Astrocyte (in vitro differentiated cells and primary cell): ENCODE results near the gene PIK3R4.

Experiments used
- EZH2 ChIP-seq: IDR thresholded peaks from 2 replicates; pipeline ENCODE4 v1.6.1; 2012; ENCODE audit warnings: mild to moderate bottlenecking, low read length, inconsistent platforms; ENCODE audit not compliant: insufficient read depth
- TF ChIP-seq, protein P1 (sequence below): IDR thresholded peaks from 2 replicates; pipeline ENCODE4 v1.5.1; 2011; ENCODE audit warnings: low read depth, mild to moderate bottlenecking, inconsistent platforms, low read length, moderate library complexity; ENCODE audit not compliant: insufficient read depth

DNA sequence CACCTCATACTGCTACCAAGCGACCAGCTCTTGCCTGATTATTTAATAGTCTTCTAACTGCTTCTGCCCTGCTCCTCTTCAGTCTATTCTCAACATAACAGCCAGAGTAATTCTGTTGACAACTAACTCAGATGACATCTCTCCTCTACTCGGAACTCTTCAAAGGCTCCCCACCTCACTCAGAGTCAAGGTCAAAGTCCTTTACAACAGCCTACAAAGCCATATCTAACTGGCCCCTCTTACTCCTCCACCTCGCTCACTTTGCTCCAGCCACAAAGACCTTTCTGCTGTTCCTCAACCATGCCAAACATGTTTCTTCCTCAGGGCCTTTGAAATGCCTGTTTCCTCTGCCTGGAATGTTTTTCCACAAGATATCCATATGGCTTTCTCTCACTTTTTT lies 43.6 kb downstream of the PIK3R4 start:
- TF ChIP-seq, protein P1, sequence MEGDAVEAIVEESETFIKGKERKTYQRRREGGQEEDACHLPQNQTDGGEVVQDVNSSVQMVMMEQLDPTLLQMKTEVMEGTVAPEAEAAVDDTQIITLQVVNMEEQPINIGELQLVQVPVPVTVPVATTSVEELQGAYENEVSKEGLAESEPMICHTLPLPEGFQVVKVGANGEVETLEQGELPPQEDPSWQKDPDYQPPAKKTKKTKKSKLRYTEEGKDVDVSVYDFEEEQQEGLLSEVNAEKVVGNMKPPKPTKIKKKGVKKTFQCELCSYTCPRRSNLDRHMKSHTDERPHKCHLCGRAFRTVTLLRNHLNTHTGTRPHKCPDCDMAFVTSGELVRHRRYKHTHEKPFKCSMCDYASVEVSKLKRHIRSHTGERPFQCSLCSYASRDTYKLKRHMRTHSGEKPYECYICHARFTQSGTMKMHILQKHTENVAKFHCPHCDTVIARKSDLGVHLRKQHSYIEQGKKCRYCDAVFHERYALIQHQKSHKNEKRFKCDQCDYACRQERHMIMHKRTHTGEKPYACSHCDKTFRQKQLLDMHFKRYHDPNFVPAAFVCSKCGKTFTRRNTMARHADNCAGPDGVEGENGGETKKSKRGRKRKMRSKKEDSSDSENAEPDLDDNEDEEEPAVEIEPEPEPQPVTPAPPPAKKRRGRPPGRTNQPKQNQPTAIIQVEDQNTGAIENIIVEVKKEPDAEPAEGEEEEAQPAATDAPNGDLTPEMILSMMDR = no peak
- no peak for TF ChIP-seq EZH2
